BE2C (cell line): ENCODE data around the gene COMT.

ENCODE experiments used
- DNase-seq: peaks from one replicate; pipeline ENCODE4 v3.0.0-alpha.2; 2020
- H3K27me3 ChIP-seq: fragments of 250-450 bp; sonication (Bioruptor Pico); 2 replicates; pipeline ENCODE4 v1.5.1; 2020; ENCODE audit warnings: mild to moderate bottlenecking
- H3K36me3 ChIP-seq: fragments of 250-450 bp; sonication (Bioruptor Pico); 2 replicates; pipeline ENCODE4 v1.5.1; 2020; ENCODE audit warnings: mild to moderate bottlenecking
- H3K4me1 ChIP-seq: fragments of 250-450 bp; sonication (Bioruptor Pico); 2 replicates; pipeline ENCODE4 v1.5.1; 2020
- H3K4me3 ChIP-seq: 2 replicates; pipeline ENCODE4 v1.5.1; 2011; ENCODE audit warnings: low read depth, low read length
- H3K9me3 ChIP-seq: fragments of 250-450 bp; sonication (Bioruptor Pico); 2 replicates; pipeline ENCODE4 v1.5.1; 2020
- TF ChIP-seq, protein P1 (sequence below): IDR thresholded peaks from 2 replicates; pipeline ENCODE4 v1.5.1; 2012; ENCODE audit warnings: mild to moderate bottlenecking, low read depth, low read length

Gene COMT

DNA sequence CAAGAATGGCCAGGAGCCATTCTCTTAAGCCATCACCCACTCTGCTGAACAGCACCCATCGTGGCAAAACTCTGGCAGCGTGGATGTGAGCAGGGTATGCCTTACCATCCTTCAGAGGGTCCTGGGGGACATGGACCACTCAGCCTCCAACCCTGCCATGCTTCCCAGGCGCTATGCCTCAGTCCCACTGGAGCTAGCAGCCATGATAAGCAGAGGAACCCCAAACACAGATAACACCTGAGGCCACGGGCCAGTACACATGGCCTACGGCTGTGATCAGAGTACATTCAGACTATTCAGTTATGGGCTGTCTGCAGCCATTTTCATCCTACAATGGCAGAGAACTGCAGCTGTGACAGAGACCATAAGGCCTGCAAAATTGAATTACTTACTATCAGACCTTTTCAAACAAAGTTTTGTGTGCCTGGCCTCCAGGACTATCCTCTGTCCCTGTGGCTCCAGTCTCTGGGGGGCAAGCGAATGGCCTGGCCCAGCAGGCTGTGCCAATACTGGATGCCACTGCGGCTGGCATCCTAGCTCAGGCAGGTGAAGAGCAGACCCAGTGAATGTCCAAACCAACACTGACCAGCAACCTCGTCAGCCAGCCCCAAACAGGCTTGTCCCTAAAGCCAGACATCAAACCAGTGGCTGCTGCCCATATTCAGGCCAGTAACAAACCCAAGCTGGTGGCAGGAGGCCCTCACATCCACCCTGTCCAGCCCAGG, 68.2 kb downstream of the COMT start:
- Histone ChIP-seq H3K4me1 (peaks cover 64% of the 10 kb centered on the region), H3K36me3 (peaks cover 13% of the 10 kb centered on the region), H3K4me3 (no peak overlapping the region; the same call in 1 of the 2 replicates), H3K9me3 (no peaks in the 10 kb centered on the region), H3K27me3 (no peaks in the 10 kb centered on the region)
- TF ChIP-seq, protein P1, sequence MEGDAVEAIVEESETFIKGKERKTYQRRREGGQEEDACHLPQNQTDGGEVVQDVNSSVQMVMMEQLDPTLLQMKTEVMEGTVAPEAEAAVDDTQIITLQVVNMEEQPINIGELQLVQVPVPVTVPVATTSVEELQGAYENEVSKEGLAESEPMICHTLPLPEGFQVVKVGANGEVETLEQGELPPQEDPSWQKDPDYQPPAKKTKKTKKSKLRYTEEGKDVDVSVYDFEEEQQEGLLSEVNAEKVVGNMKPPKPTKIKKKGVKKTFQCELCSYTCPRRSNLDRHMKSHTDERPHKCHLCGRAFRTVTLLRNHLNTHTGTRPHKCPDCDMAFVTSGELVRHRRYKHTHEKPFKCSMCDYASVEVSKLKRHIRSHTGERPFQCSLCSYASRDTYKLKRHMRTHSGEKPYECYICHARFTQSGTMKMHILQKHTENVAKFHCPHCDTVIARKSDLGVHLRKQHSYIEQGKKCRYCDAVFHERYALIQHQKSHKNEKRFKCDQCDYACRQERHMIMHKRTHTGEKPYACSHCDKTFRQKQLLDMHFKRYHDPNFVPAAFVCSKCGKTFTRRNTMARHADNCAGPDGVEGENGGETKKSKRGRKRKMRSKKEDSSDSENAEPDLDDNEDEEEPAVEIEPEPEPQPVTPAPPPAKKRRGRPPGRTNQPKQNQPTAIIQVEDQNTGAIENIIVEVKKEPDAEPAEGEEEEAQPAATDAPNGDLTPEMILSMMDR, result no peak
- DNase-seq, result peak; percentile 88

DNA sequence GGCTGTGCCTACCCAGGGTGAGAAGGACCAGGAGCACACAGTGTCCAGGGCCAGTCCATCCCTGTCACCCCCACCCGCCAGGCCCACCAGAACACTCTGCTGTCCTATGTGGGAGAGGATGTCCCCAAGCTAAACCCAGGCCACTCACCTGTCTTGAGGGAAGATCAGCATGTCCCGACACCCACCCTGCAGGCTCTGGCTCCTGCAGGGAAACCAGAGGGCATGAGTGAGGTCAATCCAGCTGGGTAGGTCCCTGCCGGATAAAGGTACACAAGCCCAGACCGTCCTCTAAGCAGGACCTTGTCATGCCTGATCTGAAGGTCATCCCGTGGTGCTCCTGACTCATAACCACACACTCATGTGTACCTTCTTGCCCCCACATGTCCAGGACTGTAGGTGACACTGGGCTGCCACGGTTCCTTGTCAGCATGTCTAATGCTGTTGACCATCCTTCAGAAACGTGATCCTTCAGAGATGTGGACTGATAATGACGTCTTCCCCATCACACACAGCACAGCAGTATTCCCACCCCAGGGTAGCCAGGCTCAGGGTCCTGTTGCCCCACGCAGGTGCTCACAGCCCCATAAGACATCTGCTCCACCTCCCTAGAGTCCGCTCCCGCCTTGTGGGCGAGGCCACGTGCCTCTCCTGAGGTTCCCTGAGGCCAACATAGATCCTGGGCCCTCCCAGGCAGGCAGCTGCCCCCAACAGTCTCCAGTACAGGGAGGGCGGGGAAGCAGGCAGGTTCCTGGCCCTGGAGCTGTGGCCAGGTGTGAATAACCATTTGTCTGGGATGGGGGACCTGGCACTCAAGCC, 68.9 kb downstream of the COMT start:
- Histone ChIP-seq H3K36me3 (peaks cover 7% of the 10 kb centered on the region), H3K9me3 (no peaks in the 10 kb centered on the region), H3K4me3 (no peak overlapping the region), H3K4me1 (peaks cover 68% of the 10 kb centered on the region), H3K27me3 (no peaks in the 10 kb centered on the region)
- TF ChIP-seq, protein P1, result no peak
- DNase-seq, result peak; percentile 16

DNA sequence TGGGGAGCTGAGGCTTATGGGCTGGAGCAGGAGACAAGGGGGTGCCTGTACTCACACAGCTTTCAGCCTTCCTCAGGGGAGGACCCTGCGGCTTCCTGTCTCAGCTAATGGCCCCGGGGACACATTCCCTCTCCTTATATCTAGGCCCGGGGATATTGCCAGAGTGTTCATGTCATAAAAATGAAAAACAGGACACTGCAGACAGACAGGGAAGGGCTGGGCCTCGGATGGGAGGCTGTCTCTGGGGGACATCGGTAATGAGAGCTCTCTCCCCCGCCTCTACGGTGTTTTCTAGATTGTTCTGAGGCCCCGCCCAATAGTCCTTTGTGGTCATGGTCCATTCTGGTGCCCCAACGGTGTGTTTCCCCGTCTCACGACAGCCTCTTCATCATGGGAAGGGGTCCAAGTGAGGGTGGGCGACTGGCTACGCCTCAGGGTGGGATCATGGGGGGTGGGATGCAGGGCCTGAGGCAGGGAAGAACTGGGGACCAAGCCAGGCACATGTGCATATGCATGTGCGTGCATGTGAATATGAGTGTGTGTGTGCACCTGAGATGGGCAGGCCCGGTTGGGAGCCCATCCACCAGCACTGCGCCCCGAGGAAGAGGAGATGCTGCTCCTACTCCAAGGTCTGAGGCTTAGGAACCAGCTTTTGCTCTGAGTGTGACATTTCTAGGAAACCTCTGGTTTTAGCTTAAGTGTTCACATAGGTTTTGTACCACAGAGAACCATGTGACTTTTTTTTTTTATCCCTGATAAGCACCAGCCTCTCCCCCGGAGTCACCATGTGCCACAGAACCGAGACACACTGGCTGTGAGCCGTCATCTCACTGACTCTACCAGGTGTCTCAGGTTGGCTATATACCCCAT, 69.8 kb downstream of the COMT start:
- no peak overlapping the region for H3K4me3 ChIP-seq
- peaks cover 5% of the 10 kb centered on the region for H3K36me3 ChIP-seq
- peak; percentile 48 for DNase-seq
- peaks cover 68% of the 10 kb centered on the region for H3K4me1 ChIP-seq
- H3K27me3 ChIP-seq, result no peaks in the 10 kb centered on the region
- TF ChIP-seq, protein P1, result no peak
- no peaks in the 10 kb centered on the region for H3K9me3 ChIP-seq

DNA sequence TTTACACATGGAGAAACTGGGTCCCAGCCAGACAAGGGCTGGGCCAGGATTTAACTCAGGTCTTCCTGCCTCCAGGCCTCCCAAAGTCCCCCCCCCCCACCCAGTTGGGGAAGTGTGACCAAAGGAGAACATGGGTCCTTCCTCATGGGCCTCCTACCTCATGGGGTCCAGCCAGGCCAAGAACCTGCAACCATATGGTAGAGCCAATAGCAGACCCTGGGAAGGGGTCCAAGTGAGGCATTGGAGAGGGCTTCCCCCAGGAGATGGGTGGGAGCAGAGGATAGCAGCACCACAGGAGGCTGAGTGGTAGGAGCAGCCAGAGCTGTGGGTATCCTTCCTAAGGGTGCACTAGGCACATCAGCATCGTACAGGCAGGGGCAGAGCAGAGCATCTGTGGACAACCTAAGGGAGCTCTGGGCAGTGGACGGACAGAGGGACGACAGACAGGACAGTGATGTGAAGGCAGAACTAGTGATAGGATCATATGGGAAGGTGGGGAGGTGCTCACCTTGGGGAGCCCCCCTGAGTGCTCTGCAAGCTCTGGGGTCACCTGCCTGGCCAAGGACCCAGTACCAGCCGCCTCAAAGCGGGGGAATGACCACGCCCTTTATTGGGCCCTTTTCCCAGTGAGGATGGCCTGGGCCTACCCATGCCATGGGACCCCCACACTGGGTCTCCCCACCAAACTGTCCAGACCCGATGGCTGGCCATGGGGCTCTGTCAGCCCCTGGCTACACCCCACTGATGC, 70.6 kb downstream of the COMT start:
- Histone ChIP-seq H3K4me3 (no peak overlapping the region), H3K36me3 (peaks cover 5% of the 10 kb centered on the region), H3K9me3 (no peaks in the 10 kb centered on the region), H3K4me1 (peaks cover 67% of the 10 kb centered on the region), H3K27me3 (no peaks in the 10 kb centered on the region)
- TF ChIP-seq, protein P1, result no peak
- DNase-seq, result peak; percentile 6

DNA sequence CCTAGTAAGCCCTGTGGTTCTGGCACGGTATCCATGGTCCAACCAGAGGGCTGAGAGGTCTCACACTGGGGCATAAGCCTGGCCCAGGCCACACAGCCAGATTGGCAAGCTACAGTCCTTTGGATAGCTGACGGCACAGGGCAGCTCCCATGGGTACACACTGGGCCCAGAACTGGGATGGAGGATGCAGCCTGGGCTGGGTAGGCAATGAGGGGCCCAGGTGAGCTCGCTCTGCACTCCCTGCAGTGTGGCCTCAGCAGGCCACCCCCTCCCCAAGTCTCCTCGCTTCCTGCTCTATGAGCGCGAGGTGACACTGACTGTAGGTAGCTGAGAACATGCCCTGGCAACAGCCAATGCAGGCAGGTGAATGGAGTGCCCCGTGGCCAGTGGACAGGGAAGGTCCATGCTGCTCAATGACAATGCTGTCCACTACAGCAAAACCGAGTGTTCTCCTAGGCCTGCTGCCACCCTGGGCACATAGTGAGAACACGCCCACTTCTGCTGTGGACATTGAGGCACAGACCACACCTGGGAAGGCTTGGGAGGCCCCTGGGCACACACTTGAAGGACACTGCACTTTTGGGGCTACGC, 71.3 kb downstream of the COMT start:
- Histone ChIP-seq H3K27me3 (no peaks in the 10 kb centered on the region), H3K9me3 (no peaks in the 10 kb centered on the region), H3K4me3 (no peak overlapping the region), H3K4me1 (peaks cover 61% of the 10 kb centered on the region), H3K36me3 (peaks cover 5% of the 10 kb centered on the region)
- TF ChIP-seq, protein P1, result no peak
- no peak for DNase-seq
